Measurements from ENCODE around the gene GATAD1. TPM values are rescaled to one million over a fixed set of nuclear protein-coding genes. Genes with fewer than 3 reads are reported as not detected.
"Not testable (repeated sequence)": the region's sequence is repeated elsewhere in the genome, so short reads cannot be mapped to it uniquely, and the experiment has no call there.

Gene GATAD1
- total RNA-seq, 2 donors from 2014 or later = 12.4 to 15.4 TPM

DNA sequence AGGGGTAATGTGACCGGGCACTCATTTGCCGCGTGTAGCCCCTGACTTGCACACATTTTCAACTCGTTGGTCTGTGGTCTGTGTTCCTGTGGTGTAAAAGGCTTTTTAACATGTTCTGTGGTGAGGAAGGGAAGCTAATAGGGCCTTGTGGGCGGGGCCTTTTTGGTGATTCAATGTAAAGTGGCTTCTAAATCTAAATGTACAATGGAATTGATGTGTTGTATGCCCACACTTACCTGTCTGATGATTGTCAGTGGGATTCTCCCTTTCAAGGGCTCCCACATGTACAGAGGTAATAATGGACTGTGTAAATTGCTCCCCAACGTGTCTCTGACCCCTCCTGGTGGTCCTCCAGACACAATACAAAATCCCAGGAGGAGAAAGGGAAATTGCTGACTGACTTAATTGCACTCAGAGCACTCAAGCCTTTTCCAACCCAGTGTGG lies 43.1 kb upstream of the GATAD1 start:
- H3K4me3 ChIP-seq = no peak overlapping the region
- peaks cover 17% of the 10 kb centered on the region for H3K36me3 ChIP-seq
- TF ChIP-seq CTCF (IDR thresholded peaks at IDR 0.05) = no peak
- DNase-seq (ENCODE audit: low spot score) = no peak
- H3K4me1 ChIP-seq = no peaks in the 10 kb centered on the region
- H3K9me3 ChIP-seq = no peaks in the 10 kb centered on the region
- no peak overlapping the region for H3K27ac ChIP-seq
- H3K27me3 ChIP-seq = no peaks in the 10 kb centered on the region

GRCh38 chr7:92409357-92409756 lies 37.9 kb upstream of the GATAD1 start:
- no peaks in the 10 kb centered on the region for H3K4me1 ChIP-seq
- H3K27me3 ChIP-seq = no peaks in the 10 kb centered on the region
- no peak for TF ChIP-seq CTCF (IDR thresholded peaks at IDR 0.05)
- no peaks in the 10 kb centered on the region for H3K9me3 ChIP-seq
- no peaks in the 10 kb centered on the region for H3K36me3 ChIP-seq
- H3K4me3 ChIP-seq = no peak overlapping the region
- no peak overlapping the region for H3K27ac ChIP-seq
- no peak for DNase-seq (ENCODE audit: low spot score)

DNA sequence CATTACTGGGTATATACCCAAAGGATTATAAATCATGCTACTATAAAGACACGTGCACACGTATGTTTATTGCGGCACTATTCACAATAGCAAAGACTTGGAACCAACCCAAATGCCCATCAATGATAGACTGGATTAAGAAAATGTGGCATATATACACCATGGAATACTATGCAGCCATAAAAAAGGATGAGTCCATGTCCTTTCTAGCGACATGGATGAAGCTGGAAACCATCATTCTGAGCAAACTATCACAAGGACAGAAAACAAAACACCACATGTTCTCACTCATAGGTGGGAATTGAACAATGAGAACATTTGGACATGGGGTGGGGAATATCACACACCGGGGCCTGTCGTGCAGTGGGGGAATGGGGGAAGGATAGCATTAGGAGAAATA lies 37.1 kb upstream of the GATAD1 start:
- not testable (repeated sequence) for H3K4me1 ChIP-seq; DNase-seq (ENCODE audit: low spot score)

GRCh38 chr7:92412745-92413144 lies 34.5 kb upstream of the GATAD1 start:
- Histone ChIP-seq H3K4me3 (no peak overlapping the region), H3K27me3 (no peaks in the 10 kb centered on the region), H3K27ac (no peak overlapping the region), H3K9me3 (no peaks in the 10 kb centered on the region), H3K4me1 (no peaks in the 10 kb centered on the region), H3K36me3 (no peaks in the 10 kb centered on the region)
- no peak for TF ChIP-seq CTCF (IDR thresholded peaks at IDR 0.05)
- DNase-seq (ENCODE audit: low spot score) = no peak

More for the DNA sequence above, 37.1 kb upstream of the GATAD1 start:
- not testable (repeated sequence) for H3K9me3 ChIP-seq, H3K4me3 ChIP-seq, H3K27me3 ChIP-seq, H3K36me3 ChIP-seq, H3K27ac ChIP-seq

DNA sequence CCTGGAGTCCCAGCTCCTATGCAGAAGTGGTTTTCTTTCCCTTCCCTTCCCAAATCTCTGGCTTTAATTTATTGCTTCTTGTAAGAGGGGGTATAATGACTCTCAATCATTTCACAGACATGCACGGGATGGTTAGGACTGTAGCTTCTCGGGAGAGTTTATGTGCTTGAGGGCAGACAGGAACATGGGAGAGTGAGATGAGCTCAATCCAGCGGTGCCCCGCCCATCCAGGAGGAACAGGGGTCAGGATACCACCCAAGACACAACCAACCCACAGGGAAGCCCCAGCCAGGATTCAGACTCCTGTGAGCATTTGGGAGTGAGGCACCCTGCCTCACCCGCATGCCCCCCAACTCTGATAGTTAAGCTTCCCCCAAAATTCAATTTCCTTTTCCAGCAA lies 33.7 kb upstream of the GATAD1 start:
- H3K9me3 ChIP-seq = no peaks in the 10 kb centered on the region
- H3K4me3 ChIP-seq = no peak overlapping the region
- no peaks in the 10 kb centered on the region for H3K36me3 ChIP-seq
- H3K27me3 ChIP-seq = no peaks in the 10 kb centered on the region
- no peak for TF ChIP-seq CTCF (IDR thresholded peaks at IDR 0.05)
- no peak for DNase-seq (ENCODE audit: low spot score)
- no peak overlapping the region for H3K27ac ChIP-seq
- H3K4me1 ChIP-seq = no peaks in the 10 kb centered on the region

DNA sequence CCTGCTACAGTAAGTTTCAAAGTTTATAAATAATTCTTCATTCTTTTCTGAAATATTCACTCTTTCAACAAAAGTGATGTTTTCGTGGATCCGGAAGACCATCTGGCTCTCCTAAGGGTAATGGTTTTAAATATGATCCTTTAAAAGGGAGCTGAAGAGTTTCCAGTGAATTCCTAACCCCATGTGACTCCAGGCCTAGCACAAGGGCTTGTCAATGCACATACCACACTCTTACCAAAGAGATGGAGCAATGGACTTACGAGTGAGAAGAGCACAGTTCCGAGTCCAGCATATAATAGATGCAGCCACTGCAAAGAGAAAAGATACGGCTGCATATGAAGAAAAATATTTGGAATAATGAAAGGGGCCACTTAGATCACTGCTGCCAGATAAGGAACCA lies 32.1 kb upstream of the GATAD1 start:
- H3K4me3 ChIP-seq = no peak overlapping the region
- no peak for TF ChIP-seq CTCF (IDR thresholded peaks at IDR 0.05)
- H3K4me1 ChIP-seq = no peaks in the 10 kb centered on the region
- H3K27me3 ChIP-seq = no peaks in the 10 kb centered on the region
- no peaks in the 10 kb centered on the region for H3K36me3 ChIP-seq
- no peak overlapping the region for H3K27ac ChIP-seq
- H3K9me3 ChIP-seq = no peaks in the 10 kb centered on the region
- no peak for DNase-seq (ENCODE audit: low spot score)

Data from right atrium auricular region (tissue), 2 donors.